HG03045 (cell line): Measurements from ENCODE around the gene ISG20.

Experiments
- ATAC-seq: cut with Tn5 transposase; IDR thresholded peaks from one replicate; pipeline ENCODE4 v1.9.1; 2021; ENCODE audit warnings: mild to moderate bottlenecking, moderate library complexity; ENCODE audit not compliant: unreplicated experiment

The ISG20 gene

GRCh38 chr15:88653200-88654064, 14.6 kb downstream of the ISG20 start:
- ATAC-seq, result no peak

DNA sequence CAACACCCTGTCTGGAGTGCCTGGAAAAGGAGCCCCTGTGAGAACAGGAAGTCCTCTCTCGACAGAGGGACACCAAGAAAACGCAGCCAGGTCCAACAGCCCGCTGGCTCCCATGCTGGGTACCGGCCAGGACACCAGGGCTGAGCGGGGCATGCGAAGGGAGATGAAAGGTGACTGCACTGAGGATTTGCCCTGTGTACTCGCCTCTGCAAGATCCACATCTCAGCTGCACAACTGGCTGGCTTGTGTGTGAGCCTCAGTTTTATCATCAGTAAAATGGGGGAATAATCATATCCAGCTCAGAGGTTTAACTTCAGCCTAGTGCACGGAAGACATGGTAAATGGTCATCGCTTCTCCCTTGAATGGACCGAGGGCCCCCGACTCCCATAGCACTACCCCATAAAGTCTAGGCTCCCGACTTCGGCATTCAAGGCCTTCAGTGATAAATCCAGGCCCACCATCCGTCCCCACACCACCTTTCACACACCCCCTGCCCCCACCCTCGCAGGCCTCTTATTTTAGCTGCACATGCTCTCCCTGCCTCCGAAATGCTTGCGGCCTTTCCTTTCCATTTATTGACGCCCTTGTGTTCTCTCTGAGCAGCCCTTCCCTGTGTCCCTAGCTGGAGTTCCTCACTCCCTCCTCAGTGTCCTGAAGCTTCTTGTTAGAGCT, 15.8 kb downstream of the ISG20 start:
- no peak for ATAC-seq

GRCh38 chr15:88655103-88655553, 16.3 kb downstream of the ISG20 start:
- no peak for ATAC-seq

DNA sequence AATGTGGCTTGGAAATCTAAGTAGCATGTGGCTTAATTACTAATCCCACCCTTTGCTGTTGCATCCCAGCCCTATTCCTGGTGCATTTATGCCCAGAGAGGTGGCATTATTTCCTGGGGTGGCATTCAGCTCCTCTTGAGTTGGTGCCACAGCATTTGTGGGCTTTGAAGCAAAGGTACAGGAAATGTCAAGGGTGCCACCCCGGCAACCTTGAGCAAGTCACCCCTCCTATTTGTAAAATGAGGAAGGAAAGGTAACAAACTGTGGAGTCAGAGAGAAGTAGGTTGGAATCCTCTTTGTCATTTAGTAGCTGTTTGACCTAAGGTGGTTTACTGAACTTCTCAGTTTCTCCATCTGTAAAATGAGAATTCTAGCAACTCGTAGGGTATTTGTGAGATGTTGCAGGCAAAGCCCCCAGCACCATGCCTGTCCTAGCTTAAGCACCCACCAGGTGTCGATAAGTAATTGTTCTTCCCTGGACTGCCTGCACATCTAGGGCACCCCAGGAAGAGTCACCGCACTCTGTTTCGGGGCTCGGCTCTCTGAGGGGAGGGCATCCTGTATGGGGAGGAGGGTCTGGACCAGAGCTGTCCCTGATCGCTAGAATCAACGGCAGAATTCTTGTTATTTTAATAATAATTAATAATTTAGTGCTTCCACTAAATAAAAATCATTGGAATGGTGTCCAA, 17.1 kb downstream of the ISG20 start:
- no peak for ATAC-seq

DNA sequence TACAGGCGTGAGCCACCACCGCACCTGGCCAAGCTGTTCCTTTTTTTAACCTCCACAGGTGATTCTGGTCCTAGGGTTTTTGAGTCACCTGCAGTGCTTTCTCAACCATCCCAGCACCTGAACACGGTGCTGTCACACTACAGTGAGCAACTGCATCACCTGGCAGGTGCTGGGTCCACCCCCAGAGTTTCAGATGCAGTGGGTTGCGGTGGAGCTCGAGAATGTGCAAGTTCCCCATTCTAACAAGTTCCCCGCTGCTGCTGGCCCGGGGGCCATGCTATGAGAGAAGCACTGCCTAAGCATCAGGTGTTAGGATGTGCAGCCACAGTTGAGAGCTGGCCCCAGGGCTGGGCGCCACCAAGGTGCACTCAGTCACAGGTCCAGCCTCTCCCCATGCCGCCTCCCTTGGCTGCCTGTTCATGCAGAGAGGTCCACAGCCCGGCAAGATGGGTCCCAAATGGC, 18.0 kb downstream of the ISG20 start:
- peak; percentile 84 for ATAC-seq

DNA sequence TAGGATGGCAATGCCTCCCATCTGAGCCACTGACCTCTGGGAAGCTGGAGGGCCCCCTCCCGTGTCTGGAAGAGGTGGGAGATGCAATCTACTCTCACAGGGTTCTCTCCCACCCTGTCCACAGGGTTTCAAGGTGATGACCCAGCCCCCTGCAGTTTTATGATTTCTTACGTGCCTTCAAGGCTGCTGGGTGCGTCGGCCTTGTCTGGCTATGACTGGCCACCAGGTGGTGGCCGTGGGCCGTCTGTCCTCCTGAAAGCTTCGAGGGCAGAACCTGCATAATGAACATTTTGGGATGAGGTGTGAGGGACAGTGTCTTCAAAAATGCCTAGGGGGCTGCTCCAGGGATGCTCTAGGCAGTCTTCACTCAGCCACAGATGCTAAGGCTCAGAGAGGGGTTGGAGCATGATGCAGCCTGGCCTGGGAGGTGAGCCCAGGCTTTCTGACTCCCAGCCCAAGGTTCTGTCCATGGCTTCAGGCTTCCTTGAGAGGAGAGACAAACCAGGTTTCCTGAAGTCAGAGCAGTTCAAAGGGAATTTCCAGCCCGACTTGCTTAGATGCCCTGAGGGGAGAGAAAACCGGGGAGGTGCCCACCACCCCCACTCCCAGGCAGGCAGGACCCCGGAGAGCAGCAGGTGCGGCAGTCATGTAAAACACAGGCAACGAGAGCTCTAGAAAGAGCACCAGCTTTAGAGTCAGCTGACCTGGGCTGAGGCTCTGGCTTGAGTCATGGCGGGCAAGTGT, 18.7 kb downstream of the ISG20 start:
- ATAC-seq, result no peak

- ATAC-seq, result no peak
These were observed 19.5 kb downstream of the ISG20 start for GRCh38 chr15:88658070-88658965.

DNA sequence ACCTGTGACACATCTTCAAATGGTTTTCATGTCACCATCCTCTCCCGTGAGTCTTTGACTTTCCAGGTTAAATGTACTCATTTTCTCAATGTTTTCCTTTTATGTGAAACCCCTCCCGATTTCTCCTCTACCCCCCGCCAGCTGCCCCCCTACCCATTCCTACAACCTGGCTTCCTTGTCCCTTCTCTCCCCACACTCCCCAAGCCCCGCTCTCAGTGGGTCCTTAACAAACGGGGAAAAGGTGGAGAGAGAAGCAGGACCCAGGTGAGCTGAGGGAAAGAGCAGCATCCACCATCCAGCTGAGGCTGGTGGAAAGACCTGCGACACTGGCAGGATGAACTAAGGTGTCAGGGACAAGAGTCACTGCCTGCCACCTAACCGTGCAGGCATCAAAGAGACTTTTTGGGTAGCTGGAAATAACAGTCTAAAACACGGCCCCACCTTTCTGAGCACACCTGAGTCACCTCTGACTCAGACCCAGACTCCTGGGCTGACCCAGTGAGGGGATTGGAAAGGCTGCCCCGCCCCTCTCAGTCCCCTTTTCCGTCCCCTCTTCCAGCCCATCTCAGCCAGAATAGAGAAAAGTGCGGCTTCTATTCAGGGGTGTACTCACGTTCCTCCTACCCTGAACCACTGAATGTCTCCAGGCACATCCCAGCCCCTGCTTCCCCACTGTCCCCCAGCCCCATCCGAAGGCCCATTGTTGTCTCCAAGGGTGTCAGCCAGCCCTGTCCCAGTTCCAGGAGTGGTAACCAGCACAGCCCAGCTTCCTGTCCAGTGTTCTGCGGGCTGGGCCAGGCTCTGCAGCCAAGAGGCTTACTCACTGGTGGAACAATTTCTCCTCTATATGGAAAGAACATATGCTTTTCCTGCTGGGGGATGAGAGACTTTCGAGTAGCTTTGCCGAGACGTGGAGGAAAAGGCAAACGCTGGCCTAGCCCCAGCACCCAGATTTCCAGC, 20.4 kb downstream of the ISG20 start:
- no peak for ATAC-seq

GRCh38 chr15:88661041-88661700, 22.4 kb downstream of the ISG20 start:
- no peak for ATAC-seq

GRCh38 chr15:88661761-88662556, 23.1 kb downstream of the ISG20 start:
- no peak for ATAC-seq

DNA sequence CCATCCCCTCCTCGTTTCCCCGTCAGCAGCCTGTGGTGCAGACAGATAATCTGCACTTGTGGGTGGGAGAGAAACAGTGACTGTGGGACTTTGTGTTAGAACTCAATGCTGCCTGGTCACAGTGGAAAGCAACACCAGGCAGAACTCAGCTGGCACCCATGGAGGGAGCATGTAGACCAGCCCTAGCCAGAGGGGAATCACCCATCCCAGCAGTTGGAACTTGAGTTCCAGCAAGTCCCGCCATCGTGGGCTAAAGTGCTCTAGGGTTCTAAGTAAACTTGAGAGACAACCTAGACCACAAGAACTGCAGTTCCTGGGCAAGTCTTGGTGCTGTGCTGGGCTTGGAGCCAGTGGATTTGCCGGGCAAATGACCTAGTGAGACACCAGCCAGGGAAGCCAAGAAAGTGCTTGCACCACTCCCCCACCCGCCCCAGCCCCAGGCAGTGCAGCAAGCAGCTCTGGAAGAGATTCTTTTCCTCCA, 24.4 kb downstream of the ISG20 start:
- ATAC-seq, result no peak

DNA sequence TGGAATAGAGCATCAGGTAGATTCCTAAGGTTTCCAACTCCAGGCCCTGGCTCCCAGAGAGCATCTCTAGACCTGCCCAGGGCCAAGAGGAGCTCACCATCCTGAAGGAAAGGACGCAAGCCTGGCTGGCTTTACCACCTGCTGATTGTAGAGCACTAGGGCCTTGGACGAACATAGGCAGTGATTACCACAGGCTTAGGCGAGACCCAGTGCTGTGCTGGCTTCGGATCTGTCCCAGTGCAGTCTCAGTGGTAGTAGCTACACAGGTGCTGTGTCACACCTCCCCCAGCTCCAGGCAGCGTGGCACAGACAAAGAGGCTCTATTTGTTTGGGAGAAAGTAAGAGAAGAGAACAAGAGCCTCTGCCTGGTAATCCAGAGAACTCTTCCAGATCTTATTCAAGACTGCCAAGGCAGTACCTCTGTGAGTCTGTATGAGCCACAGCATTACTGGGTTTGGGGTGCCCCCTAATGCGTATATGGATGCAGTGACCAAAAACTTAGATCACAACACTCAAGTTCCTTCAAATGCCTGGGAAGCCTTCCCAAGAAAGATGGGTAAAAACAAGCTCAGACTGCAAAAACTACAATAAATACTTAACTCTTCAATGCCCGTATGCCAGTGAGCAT, 25.4 kb downstream of the ISG20 start:
- ATAC-seq, result no peak

DNA sequence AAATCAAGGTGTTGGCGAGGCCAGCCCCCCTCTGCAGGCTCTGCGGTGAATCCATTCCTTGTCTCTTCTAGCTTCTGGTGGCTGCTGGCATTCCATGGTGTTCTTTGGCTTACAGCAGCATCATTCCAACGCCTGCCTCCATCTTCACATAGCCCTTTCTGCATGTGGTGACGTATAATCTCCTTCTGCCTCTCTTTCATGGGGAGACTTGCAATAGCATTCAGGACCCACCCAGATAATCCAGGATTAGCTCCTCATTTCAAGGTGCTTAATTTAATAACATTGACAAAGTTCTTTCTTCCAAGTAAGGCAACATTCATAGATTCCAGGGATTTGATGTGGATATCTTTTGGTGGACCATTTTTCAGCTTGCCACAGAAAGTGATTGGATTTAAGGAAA, 35.8 kb downstream of the ISG20 start:
- ATAC-seq, result no peak

DNA sequence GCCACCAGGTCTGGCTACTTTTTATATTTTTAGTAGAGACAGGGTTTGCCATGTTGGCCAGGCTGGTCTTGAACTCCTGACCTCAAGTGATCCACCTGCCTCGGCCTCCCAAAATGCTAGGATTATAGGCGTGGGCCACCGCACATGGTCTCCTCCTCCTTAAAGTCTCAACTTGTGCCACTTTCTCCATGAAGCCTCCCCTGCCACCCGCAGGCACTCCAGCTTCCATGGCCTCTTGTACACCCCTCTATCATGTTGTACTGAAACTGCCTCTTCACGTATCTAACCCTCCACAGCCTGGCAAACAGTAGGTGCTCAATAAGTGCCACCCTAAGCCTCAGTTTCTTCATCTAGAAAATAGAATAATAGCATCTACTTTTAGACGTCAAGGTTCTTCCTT, 39.9 kb downstream of the ISG20 start:
- no peak for ATAC-seq

DNA sequence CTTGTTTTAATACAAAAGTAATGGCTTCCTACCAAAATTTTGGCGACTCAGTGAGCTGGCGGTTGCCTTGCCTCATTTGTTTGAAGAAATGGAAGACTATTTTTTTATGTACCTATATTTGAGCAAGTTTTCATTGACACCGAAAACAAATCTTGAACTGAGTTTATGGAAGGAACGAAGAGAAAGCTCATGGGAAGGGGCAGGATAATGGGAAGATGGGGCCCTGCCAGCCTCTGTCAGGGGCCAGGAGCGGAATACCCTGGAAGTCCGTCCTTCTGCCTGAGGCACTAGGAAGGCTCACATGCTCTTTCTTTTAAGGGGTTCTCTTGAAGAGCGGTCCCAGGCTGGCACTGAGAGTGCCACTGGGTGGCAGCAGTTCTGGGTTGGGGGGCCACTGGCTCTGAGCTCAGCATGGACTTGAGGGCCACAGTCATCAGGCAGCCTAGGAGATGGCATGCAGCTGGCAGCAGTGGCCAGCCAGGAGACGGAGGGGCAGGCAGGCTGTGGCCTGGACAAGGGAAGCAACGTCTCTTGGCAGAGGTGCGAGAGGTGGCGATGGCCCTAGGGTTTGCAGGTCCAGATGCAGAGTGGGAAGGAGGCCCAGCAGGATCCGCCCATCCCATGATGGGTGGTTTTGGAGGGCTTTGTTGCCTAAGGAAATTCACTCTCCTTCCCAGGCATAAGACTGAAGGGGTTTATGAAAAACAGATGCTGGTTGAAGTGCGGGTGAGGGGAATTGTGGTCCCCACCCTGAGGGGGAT, 41.6 kb downstream of the ISG20 start:
- ATAC-seq, result no peak

GRCh38 chr15:88681610-88682221, 42.9 kb downstream of the ISG20 start:
- ATAC-seq, result no peak
